ENCODE measurements around the gene PPP2R2D.
"Not testable (repeated sequence)": the region's sequence is repeated elsewhere in the genome, so short reads cannot be mapped to it uniquely, and the experiment has no call there.

PPP2R2D gene

GRCh38 chr10:131909014-131909808 is 8.4 kb downstream of the PPP2R2D start:
- DNase-seq = no peak

GRCh38 chr10:131909929-131910328 is 9.1 kb downstream of the PPP2R2D start:
- DNase-seq = no peak

GRCh38 chr10:131910663-131911314 is 10.0 kb downstream of the PPP2R2D start:
- no peak for DNase-seq

GRCh38 chr10:131911451-131911850 is 10.6 kb downstream of the PPP2R2D start:
- DNase-seq = no peak

- no peak for DNase-seq
Measured at GRCh38 chr10:131912620-131913019, 11.8 kb downstream of the PPP2R2D start.

- DNase-seq = no peak
Measured at GRCh38 chr10:131915484-131915883, 14.7 kb downstream of the PPP2R2D start.

- no peak for DNase-seq
Measured at GRCh38 chr10:131915990-131916766, 15.4 kb downstream of the PPP2R2D start.

GRCh38 chr10:131916767-131917160 is 16.0 kb downstream of the PPP2R2D start:
- not testable (repeated sequence) for DNase-seq

- DNase-seq = not testable (repeated sequence)
Measured at GRCh38 chr10:131917496-131917895, 16.7 kb downstream of the PPP2R2D start.

- DNase-seq = not testable (repeated sequence)
Measured at GRCh38 chr10:131919461-131919860, 18.7 kb downstream of the PPP2R2D start.

- DNase-seq = no peak
Measured at GRCh38 chr10:131920151-131920550, 19.3 kb downstream of the PPP2R2D start.

GRCh38 chr10:131920693-131921092 is 19.9 kb downstream of the PPP2R2D start:
- DNase-seq = no peak

GRCh38 chr10:131921184-131921583 is 20.4 kb downstream of the PPP2R2D start:
- no peak for DNase-seq

- no peak for DNase-seq
Measured at GRCh38 chr10:131923038-131923756, 22.4 kb downstream of the PPP2R2D start.

- no peak for DNase-seq
Measured at GRCh38 chr10:131925011-131925649, 24.3 kb downstream of the PPP2R2D start.

- DNase-seq = no peak
Measured at GRCh38 chr10:131925716-131926115, 24.9 kb downstream of the PPP2R2D start.

GRCh38 chr10:131926253-131926652 is 25.4 kb downstream of the PPP2R2D start:
- DNase-seq = no peak

- DNase-seq = no peak
Measured at GRCh38 chr10:131926743-131927595, 26.2 kb downstream of the PPP2R2D start.

GRCh38 chr10:131928248-131929095 is 27.7 kb downstream of the PPP2R2D start:
- no peak for DNase-seq

- DNase-seq = no peak
Measured at GRCh38 chr10:131929122-131929845, 28.5 kb downstream of the PPP2R2D start.

All from EL (cell line).